GM12878 (cell line): ENCODE measurements around the gene TARBP1. TPM values are rescaled to one million over a fixed set of nuclear protein-coding genes. Genes with fewer than 3 reads are reported as not detected.
A peak's percentile ranks its signal among the peaks of the same experiment; 100 is the strongest.

Experiments used
- ATF7 ChIP-seq: fragments of 450-650 bp; IDR thresholded peaks from 2 replicates; pipeline ENCODE4 v1.6.1; 2016; ENCODE audit warnings: low read depth, mild to moderate bottlenecking
- BMI1 ChIP-seq: fragments of 450-650 bp; IDR thresholded peaks from 2 replicates; pipeline ENCODE4 v1.6.1; 2016; ENCODE audit warnings: mild to moderate bottlenecking, moderate library complexity, borderline replicate concordance
- EGR1 ChIP-seq, 2 experiments: IDR thresholded peaks; 1 replicate in 1 of 2; 2 replicates in 1 of 2; pipeline ENCODE4 v1.6.1; 2011 to 2012; ENCODE audit warnings: low read depth in 2 of 2, low read length in 2 of 2, borderline replicate concordance in 1 of 2, mild to moderate bottlenecking in 1 of 2, moderate library complexity in 1 of 2
- FOXM1 ChIP-seq: IDR thresholded peaks from 2 replicates; pipeline ENCODE4 v1.6.1; 2012; ENCODE audit warnings: low read depth, mild to moderate bottlenecking, inconsistent platforms, low read length, moderate library complexity
- HCFC1 ChIP-seq: fragments of 150-350 bp; IDR thresholded peaks from 2 replicates; pipeline ENCODE4 v1.6.1; 2014; ENCODE audit warnings: low read length
- PAX8 ChIP-seq: fragments of 450-650 bp; IDR thresholded peaks from 2 replicates; pipeline ENCODE4 v1.6.1; 2017; ENCODE audit warnings: mild to moderate bottlenecking, moderate library complexity
- SMARCA5 ChIP-seq: fragments of 450-650 bp; IDR thresholded peaks from 2 replicates; pipeline ENCODE4 v1.6.1; 2017; ENCODE audit warnings: mild to moderate bottlenecking
- STAT3 ChIP-seq: IDR thresholded peaks from 2 replicates; pipeline ENCODE4 v1.6.1; 2011; ENCODE audit warnings: low read depth, low read length, improper control_type of control experiment
- TCF12 ChIP-seq: IDR thresholded peaks from 2 replicates; pipeline ENCODE4 v1.6.1; 2011; ENCODE audit warnings: low read depth, mild to moderate bottlenecking, low read length
- polyA plus RNA-seq, 11 experiments: library from polyadenylated mRNA; depleted of rRNA in 4 of 11; unstranded in 6 of 11; stranded (reverse) in 5 of 11; fragments of >200 nt; fragmentation: Nextera tagmentation in 4 of 11; fragmentation: Illumina TruSeq in 1 of 11; extraction: Ambion mirVana in 4 of 11; extraction: Trizol in 1 of 11; gene quantifications; 1 replicate in 1 of 11; 2 replicates in 10 of 11; pipeline versions ENCODE4 v1.2.1 to v1.2.3, GENCODE V29; 2011 to 2016; ENCODE audit warnings: inconsistent platforms in 2 of 11, missing spikeins in 2 of 11, low read depth in 1 of 11
- total RNA-seq, 4 experiments: library from RNA; depleted of rRNA in 3 of 4; stranded (reverse); fragments of >200 nt in 3 of 4; fragmentation: Illumina TruSeq in 1 of 4; extraction: Trizol in 1 of 4; gene quantifications; 2 replicates each; pipeline versions ENCODE4 v1.2.1 to v1.2.3, GENCODE V29; 2013 to 2021
- TF ChIP-seq, protein P1 (sequence below): fragments of 450-650 bp; IDR thresholded peaks from 2 replicates; pipeline ENCODE4 v1.6.1; 2016; ENCODE audit warnings: mild to moderate bottlenecking, moderate library complexity, borderline replicate concordance
- TF ChIP-seq, protein P2 (sequence below): fragments of 450-650 bp; formaldehyde crosslinking; IDR thresholded peaks from 2 replicates; pipeline ENCODE4 v1.5.0; 2022; ENCODE audit warnings: mild to moderate bottlenecking, missing genetic modification characterization
- TF ChIP-seq, protein P3 (sequence below): fragments of 450-650 bp; formaldehyde crosslinking; IDR thresholded peaks from 2 replicates; pipeline ENCODE4 v1.4.0; 2020; ENCODE audit warnings: mild to moderate bottlenecking, moderate library complexity

TARBP1 gene
- total and polyA plus RNA-seq, 10 of the 15 experiments (the other 5 are each of a cell fraction or from before 2014, with no cell fraction given), result 10.8 to 94.4 (median 35.3) TPM

DNA sequence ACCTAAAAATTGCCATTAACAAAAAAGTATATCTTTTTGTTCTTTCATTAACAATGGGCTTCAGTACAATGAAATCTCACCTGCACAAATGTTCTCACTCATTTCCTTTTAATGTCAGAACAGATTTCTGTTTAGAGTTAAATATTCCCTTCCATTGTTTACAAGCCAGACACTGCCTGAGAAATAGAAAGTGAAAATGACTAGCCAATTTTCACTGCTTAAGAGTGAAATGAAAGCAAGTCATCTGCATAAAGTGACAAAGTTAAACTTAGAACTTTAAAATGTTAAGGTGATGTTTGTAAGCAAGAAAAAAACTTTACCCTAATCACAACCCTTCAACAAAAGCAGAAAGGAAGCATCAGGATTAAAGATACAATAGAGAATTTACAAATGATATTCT lies 78.2 kb downstream of the TARBP1 start (continued):
- TF ChIP-seq, protein P1, sequence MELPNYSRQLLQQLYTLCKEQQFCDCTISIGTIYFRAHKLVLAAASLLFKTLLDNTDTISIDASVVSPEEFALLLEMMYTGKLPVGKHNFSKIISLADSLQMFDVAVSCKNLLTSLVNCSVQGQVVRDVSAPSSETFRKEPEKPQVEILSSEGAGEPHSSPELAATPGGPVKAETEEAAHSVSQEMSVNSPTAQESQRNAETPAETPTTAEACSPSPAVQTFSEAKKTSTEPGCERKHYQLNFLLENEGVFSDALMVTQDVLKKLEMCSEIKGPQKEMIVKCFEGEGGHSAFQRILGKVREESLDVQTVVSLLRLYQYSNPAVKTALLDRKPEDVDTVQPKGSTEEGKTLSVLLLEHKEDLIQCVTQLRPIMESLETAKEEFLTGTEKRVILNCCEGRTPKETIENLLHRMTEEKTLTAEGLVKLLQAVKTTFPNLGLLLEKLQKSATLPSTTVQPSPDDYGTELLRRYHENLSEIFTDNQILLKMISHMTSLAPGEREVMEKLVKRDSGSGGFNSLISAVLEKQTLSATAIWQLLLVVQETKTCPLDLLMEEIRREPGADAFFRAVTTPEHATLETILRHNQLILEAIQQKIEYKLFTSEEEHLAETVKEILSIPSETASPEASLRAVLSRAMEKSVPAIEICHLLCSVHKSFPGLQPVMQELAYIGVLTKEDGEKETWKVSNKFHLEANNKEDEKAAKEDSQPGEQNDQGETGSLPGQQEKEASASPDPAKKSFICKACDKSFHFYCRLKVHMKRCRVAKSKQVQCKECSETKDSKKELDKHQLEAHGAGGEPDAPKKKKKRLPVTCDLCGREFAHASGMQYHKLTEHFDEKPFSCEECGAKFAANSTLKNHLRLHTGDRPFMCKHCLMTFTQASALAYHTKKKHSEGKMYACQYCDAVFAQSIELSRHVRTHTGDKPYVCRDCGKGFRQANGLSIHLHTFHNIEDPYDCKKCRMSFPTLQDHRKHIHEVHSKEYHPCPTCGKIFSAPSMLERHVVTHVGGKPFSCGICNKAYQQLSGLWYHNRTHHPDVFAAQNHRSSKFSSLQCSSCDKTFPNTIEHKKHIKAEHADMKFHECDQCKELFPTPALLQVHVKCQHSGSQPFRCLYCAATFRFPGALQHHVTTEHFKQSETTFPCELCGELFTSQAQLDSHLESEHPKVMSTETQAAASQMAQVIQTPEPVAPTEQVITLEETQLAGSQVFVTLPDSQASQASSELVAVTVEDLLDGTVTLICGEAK, result peak; percentile 44; the same call in 1 of the 2 replicates
- TF ChIP-seq, protein P2, sequence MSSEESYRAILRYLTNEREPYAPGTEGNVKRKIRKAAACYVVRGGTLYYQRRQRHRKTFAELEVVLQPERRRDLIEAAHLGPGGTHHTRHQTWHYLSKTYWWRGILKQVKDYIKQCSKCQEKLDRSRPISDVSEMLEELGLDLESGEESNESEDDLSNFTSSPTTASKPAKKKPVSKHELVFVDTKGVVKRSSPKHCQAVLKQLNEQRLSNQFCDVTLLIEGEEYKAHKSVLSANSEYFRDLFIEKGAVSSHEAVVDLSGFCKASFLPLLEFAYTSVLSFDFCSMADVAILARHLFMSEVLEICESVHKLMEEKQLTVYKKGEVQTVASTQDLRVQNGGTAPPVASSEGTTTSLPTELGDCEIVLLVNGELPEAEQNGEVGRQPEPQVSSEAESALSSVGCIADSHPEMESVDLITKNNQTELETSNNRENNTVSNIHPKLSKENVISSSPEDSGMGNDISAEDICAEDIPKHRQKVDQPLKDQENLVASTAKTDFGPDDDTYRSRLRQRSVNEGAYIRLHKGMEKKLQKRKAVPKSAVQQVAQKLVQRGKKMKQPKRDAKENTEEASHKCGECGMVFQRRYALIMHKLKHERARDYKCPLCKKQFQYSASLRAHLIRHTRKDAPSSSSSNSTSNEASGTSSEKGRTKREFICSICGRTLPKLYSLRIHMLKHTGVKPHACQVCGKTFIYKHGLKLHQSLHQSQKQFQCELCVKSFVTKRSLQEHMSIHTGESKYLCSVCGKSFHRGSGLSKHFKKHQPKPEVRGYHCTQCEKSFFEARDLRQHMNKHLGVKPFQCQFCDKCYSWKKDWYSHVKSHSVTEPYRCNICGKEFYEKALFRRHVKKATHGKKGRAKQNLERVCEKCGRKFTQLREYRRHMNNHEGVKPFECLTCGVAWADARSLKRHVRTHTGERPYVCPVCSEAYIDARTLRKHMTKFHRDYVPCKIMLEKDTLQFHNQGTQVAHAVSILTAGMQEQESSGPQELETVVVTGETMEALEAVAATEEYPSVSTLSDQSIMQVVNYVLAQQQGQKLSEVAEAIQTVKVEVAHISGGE, result no peak
- TF ChIP-seq STAT3 (no peak), PAX8 (no peak), HCFC1 (no peak), FOXM1 (no peak), TCF12 (no peak), BMI1 (no peak), ATF7 (no peak), SMARCA5 (no peak), EGR1 (IDR thresholded peaks at IDR 0.05; ENCODE audit: borderline replicate concordance in 1 of 2, low read depth in 2 of 2, low read length in 2 of 2) (no peak)
- TF ChIP-seq, protein P3, sequence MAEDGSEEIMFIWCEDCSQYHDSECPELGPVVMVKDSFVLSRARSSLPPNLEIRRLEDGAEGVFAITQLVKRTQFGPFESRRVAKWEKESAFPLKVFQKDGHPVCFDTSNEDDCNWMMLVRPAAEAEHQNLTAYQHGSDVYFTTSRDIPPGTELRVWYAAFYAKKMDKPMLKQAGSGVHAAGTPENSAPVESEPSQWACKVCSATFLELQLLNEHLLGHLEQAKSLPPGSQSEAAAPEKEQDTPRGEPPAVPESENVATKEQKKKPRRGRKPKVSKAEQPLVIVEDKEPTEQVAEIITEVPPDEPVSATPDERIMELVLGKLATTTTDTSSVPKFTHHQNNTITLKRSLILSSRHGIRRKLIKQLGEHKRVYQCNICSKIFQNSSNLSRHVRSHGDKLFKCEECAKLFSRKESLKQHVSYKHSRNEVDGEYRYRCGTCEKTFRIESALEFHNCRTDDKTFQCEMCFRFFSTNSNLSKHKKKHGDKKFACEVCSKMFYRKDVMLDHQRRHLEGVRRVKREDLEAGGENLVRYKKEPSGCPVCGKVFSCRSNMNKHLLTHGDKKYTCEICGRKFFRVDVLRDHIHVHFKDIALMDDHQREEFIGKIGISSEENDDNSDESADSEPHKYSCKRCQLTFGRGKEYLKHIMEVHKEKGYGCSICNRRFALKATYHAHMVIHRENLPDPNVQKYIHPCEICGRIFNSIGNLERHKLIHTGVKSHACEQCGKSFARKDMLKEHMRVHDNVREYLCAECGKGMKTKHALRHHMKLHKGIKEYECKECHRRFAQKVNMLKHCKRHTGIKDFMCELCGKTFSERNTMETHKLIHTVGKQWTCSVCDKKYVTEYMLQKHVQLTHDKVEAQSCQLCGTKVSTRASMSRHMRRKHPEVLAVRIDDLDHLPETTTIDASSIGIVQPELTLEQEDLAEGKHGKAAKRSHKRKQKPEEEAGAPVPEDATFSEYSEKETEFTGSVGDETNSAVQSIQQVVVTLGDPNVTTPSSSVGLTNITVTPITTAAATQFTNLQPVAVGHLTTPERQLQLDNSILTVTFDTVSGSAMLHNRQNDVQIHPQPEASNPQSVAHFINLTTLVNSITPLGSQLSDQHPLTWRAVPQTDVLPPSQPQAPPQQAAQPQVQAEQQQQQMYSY (CRISPR knock-in tag), result no peak
- TF ChIP-seq, all 136 proteins: peak for 6
